ENCODE measurements around the gene KRTAP12-4. TPM values are rescaled to one million over a fixed set of nuclear protein-coding genes. Genes with fewer than 3 reads are reported as not detected.
A peak's percentile ranks its signal among the peaks of the same experiment; 100 is the strongest.

The KRTAP12-4 gene
- total RNA-seq, 1 donor from 2014 or later = not detected

DNA sequence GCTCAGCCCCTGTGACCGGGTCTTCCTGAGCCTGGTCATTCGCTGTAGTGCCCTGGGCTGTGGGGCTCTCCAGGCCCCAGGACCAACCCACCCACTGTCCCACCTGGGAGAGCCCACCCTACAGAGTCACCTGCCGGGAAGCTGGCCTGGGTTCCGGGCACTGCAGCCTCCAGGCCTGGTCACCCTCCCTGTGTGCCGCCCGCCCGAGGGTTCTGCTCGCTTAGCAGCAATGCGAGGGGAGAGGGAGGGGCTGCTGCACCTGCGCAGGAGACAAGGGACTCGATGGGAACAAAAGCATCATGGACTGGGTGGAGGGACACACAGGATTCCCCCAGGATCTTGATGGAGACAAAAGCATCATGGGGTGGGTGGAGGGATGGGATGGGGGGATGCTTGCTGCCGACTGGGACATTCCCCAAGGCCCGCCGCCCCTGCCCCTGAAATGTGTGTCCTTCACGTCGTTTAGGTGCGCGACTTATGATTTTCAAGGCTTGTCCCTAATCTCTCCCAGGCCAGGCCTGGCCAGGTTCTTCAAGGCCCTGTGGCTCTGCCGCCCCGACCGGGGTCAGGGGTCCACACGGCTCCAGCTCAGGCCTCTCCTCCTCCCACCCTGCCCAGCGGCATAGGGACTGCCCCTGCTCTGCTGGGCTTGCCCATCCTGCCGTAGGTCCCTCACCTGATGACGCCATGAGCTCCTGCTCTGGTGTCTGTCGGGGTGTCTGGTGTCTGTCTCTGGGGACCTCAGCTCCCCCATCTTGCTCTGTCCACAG is 40.9 kb downstream of the KRTAP12-4 start:
- no peak for DNase-seq (ENCODE audit: low spot score)

DNA sequence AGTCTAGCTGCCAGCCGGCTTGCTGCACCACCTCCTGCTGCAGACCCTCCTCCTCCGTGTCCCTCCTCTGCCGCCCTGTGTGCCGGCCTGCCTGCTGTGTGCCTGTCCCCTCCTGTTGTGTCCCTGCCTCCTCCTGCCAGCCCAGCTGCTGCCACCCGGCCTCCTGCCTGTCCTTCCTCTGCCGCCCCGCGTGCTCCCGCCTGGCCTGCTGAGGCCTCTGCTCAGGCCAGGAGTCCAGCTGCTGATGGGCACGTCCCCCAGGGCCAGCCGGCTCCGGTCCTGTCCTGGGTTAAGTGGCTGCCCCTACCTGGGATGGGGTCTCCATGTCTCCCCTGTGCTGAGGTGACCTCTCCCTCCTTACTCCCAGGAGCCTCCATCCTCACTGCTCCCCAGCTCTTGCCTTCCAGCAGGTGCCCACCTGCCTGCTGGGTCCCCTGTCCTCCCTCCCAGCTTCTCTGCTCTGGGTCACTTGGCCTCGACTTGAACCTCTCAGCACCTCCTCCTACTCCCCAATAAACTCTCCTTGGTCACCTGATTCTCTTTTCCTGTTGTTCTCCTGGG is 41.7 kb downstream of the KRTAP12-4 start:
- DNase-seq (ENCODE audit: low spot score) = peak; percentile 64

DNA sequence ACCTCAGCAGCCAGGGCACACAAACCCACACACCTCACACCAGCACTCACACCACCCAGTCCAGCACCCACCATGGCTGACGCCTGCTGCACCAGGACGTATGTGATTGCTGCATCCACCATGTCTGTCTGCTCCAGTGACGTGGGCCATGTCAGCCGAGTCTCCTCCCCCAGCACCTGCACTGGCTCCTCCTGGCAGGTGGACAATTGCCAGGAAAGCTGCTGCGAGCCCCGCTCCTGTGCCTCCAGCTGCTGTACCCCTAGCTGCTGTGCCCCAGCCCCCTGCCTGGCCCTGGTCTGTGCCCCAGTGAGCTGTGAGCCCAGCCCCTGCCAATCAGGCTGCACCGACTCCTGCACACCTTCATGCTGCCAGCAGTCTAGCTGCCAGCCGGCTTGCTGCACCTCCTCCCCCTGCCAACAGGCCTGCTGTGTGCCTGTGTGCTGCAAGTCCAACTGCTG is 42.4 kb downstream of the KRTAP12-4 start, which contains the start of gene KRTAP10-8:
Gene KRTAP10-8 (plus strand): TSS at position 51 of the 458 bp plus-strand sequence. CDS start 22 bp downstream, at position 73.
- DNase-seq (ENCODE audit: low spot score) = peak; percentile 65

DNA sequence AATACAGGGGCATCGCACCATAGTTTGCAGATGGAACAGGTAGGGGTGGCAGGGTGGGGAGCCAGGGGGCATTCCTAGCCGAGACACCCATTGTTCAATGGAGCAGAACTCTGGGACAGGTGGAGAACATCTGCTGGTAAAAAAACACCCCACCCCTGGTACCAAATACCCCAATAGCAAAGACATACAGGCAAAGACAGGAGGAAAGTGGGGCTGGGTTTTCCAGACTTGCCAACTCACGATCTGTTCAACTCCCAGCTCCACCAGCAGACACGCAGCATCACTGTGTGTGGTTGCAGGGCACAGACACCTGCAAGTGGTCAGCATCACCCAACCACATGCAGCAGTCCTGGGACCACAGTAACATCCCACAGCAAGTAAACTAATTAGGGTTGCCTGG is 42.9 kb downstream of the KRTAP12-4 start:
- DNase-seq (ENCODE audit: low spot score) = peak; percentile 33

DNA sequence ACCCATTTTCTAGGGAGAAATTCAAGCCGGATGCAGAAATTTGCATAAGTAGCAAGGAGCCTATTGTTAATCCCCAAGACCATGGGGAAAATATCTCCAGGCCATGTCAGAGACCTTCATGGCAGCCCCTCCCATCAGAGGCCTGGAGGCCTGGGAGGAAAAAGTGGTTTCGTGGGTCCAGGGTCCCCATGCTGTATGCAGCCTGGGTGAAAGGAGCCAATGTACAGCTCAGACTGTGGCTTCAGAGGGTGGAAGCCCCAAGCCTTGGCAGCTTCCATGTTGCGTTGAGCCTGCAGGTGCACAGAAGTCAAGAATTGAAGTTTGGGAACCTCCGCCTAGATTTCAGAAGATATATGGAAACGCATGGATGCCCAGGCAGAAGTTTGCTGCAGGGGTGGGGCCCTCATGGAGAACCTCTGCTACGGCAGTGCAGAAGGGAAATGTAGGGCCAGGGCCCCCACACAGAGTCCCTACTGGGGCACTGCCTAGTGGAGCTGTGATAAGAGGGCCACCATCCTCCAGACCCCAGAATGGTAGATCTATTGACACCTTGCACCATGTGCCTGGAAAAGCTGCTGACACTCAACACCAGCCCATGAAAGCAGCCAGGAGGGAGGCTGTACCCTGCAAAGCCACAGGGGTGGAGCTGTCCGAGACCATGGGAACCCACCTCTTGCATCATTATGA is 44.2 kb downstream of the KRTAP12-4 start:
- peak; percentile 62 for DNase-seq (ENCODE audit: low spot score)

DNA sequence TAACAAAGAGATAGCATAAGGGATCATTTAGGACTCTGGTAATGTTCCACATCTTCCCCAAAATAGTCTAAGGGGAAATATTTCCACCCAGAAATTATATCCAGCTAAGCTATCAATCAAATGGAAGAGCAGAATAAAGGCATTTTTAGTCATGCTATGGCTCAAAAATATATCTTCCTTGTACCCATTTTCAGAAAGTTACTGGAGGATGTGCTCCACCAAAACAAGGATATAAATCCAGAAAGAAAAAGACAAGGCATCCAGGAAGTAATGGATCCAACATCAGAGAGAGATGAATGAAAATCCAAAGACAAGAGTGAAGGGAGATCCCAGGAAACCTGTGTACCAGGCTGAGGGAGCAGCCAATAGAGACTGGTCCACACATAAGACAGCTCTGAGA is 45.3 kb downstream of the KRTAP12-4 start:
- no peak for DNase-seq (ENCODE audit: low spot score)

DNA sequence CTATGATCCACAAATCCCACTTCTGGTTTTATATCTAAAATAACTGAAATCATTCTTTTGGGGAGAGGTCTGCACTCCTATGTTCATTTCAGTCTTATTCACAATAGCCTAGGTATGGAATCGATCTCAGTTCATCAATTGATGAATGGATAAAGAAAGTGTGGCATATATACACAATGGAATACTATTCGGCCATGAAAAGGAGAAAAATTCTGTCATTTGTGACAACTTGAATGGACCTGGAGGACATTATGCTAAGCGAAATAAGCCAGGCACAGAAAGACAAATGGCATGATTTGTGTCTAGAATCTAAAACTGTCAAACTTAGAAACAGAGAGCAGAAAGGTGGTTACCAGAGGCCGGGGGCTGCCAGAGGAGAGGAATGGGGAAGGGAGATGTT is 48.0 kb downstream of the KRTAP12-4 start:
- no peak for DNase-seq (ENCODE audit: low spot score)

Other genes with a start within 250 kb of the KRTAP12-4 start
- gene LRRC3, start 199.1 kb downstream of the KRTAP12-4 start, total RNA-seq = 3.8 TPM
- not detected for gene KRTAP10-1, start 114.5 kb downstream of the KRTAP12-4 start, total RNA-seq
- gene KRTAP10-2, start 103.2 kb downstream of the KRTAP12-4 start, total RNA-seq = not detected
- gene KRTAP10-3, start 95.9 kb downstream of the KRTAP12-4 start, total RNA-seq = not detected
- not detected for gene KRTAP10-4, start 80.9 kb downstream of the KRTAP12-4 start, total RNA-seq
- not detected for gene KRTAP10-5, start 74.1 kb downstream of the KRTAP12-4 start, total RNA-seq
- not detected for gene KRTAP10-6, start 62.2 kb downstream of the KRTAP12-4 start, total RNA-seq
- not detected for gene KRTAP10-7, start 54.1 kb downstream of the KRTAP12-4 start, total RNA-seq
- gene KRTAP10-8, start 42.6 kb downstream of the KRTAP12-4 start, total RNA-seq = not detected
- not detected for gene KRTAP10-9, start 27.6 kb downstream of the KRTAP12-4 start, total RNA-seq
- gene KRTAP10-10, start 17.3 kb downstream of the KRTAP12-4 start, total RNA-seq = not detected
- gene KRTAP10-11, start 8.2 kb downstream of the KRTAP12-4 start, total RNA-seq = not detected
- not detected for gene KRTAP12-3, start 3.3 kb upstream of the KRTAP12-4 start, total RNA-seq
- not detected for gene KRTAP12-2, start 12.3 kb upstream of the KRTAP12-4 start, total RNA-seq
- not detected for gene KRTAP12-1, start 27.5 kb upstream of the KRTAP12-4 start, total RNA-seq
- gene KRTAP10-12, start 42.5 kb upstream of the KRTAP12-4 start, total RNA-seq = not detected
- gene TSPEAR, start 56.9 kb upstream of the KRTAP12-4 start, total RNA-seq = not detected
- gene UBE2G2, start 147.2 kb upstream of the KRTAP12-4 start, total RNA-seq = 123 TPM
- 82.2 TPM for gene SUMO3, start 163.4 kb upstream of the KRTAP12-4 start, total RNA-seq
- 161 TPM for gene PTTG1IP, start 219.0 kb upstream of the KRTAP12-4 start, total RNA-seq

Data from mesenteric fat pad (tissue), 1 donor.